Esophagus muscularis mucosa (tissue), 3 donors: ENCODE data around the gene CDK14.

Experiments
- CTCF ChIP-seq, 3 experiments: fragments of 200-600 bp in 2 of 3; fragments of 450-650 bp in 1 of 3; sonication (generic) in 2 of 3; IDR thresholded peaks; one replicate each; pipeline ENCODE4 v1.5.1; 2017 to 2019; ENCODE audit warnings: antibody characterized with exemption in 3 of 3, mild to moderate bottlenecking in 2 of 3, moderate library complexity in 1 of 3
- POLR2A ChIP-seq: fragments of 450-650 bp; IDR thresholded peaks from one replicate; pipeline ENCODE4 v1.6.1; 2017; ENCODE audit warnings: antibody characterized with exemption, moderate library complexity, mild to moderate bottlenecking, low read depth
- POLR2AphosphoS5 ChIP-seq, 2 donors: sonication (generic); formaldehyde crosslinking; IDR thresholded peaks; one replicate each; pipeline ENCODE4 v1.6.1; 2017; ENCODE audit warnings: antibody characterized with exemption in 2 of 2

- no peak for TF ChIP-seq POLR2A
- TF ChIP-seq CTCF (IDR thresholded peaks at IDR 0.05), result no peak
- TF ChIP-seq POLR2AphosphoS5 (IDR thresholded peaks at IDR 0.05), result no peak
Observed at GRCh38 chr7:90611115-90611514, 15.0 kb downstream of the CDK14 start.
